ENCODE results near the gene ZBTB5.

Gene ZBTB5

GRCh38 chr9:37425298-37425752 is 39.9 kb downstream of the ZBTB5 start:
- H3K4me1 Mint-ChIP-seq: peaks cover 18% of the 10 kb centered on the region
- no peak overlapping the region for H3K27ac Mint-ChIP-seq
- H3K36me3 Mint-ChIP-seq (ENCODE audit: low read depth): peaks cover 30% of the 10 kb centered on the region
- H3K27me3 Mint-ChIP-seq (ENCODE audit: low read depth): no peaks in the 10 kb centered on the region
- H3K9me3 Mint-ChIP-seq: no peaks in the 10 kb centered on the region
- H3K4me3 Mint-ChIP-seq: peak overlapping the region in 2 of 3 experiments; percentile 17 to 40
- TF ChIP-seq CTCF (IDR thresholded peaks at IDR 0.05; ENCODE audit: unreplicated experiment in 3 of 3): no peak

GRCh38 chr9:37424686-37425297 is 40.5 kb downstream of the ZBTB5 start:
- H3K27ac Mint-ChIP-seq: no peak overlapping the region
- no peak for TF ChIP-seq CTCF (IDR thresholded peaks at IDR 0.05; ENCODE audit: unreplicated experiment in 3 of 3)
- no peaks in the 10 kb centered on the region for H3K9me3 Mint-ChIP-seq
- peaks cover 28% of the 10 kb centered on the region for H3K36me3 Mint-ChIP-seq (ENCODE audit: low read depth)
- H3K4me3 Mint-ChIP-seq: peak overlapping the region in 2 of 3 experiments; percentile 17 to 40
- peaks cover 18% of the 10 kb centered on the region for H3K4me1 Mint-ChIP-seq
- H3K27me3 Mint-ChIP-seq (ENCODE audit: low read depth): no peaks in the 10 kb centered on the region

GRCh38 chr9:37424204-37424685 is 41.0 kb downstream of the ZBTB5 start:
- H3K27ac Mint-ChIP-seq: peak overlapping the region in 1 of 3 experiments; percentile 90
- peak overlapping the region; percentile 98 to 99 (median 99) for H3K4me3 Mint-ChIP-seq
- H3K27me3 Mint-ChIP-seq (ENCODE audit: low read depth): no peaks in the 10 kb centered on the region
- no peak for TF ChIP-seq CTCF (IDR thresholded peaks at IDR 0.05; ENCODE audit: unreplicated experiment in 3 of 3)
- H3K9me3 Mint-ChIP-seq: no peaks in the 10 kb centered on the region
- peaks cover 24% of the 10 kb centered on the region for H3K36me3 Mint-ChIP-seq (ENCODE audit: low read depth)
- peaks cover 18% of the 10 kb centered on the region for H3K4me1 Mint-ChIP-seq

DNA sequence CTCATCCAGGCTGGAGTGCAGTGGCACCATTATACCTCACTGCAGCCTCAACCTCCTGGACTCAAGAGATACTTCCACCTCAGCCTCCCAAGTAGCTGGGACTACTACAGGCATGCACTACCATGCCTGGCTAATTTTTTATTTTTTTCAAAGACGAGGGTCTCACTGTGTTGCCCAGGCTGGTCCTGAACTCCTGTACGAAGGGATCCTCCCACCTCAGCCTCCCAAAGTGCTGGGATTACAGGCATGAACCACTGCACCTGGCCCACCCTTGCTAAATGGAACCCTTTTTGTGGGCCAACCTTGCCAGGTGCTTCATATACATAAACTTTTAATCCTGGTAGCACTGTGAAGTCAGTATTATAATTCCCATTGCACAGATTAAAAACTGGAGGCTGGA is 41.7 kb downstream of the ZBTB5 start:
- Mint-ChIP-seq H3K4me1 (peaks cover 18% of the 10 kb centered on the region), H3K36me3 (ENCODE audit: low read depth) (peaks cover 23% of the 10 kb centered on the region), H3K4me3 (peak overlapping the region; percentile 98 to 99 (median 99)), H3K9me3 (no peaks in the 10 kb centered on the region), H3K27ac (peak overlapping the region; percentile 89 to 99 (median 90)), H3K27me3 (ENCODE audit: low read depth) (no peaks in the 10 kb centered on the region)
- TF ChIP-seq CTCF (IDR thresholded peaks at IDR 0.05; ENCODE audit: unreplicated experiment in 3 of 3): no peak

DNA sequence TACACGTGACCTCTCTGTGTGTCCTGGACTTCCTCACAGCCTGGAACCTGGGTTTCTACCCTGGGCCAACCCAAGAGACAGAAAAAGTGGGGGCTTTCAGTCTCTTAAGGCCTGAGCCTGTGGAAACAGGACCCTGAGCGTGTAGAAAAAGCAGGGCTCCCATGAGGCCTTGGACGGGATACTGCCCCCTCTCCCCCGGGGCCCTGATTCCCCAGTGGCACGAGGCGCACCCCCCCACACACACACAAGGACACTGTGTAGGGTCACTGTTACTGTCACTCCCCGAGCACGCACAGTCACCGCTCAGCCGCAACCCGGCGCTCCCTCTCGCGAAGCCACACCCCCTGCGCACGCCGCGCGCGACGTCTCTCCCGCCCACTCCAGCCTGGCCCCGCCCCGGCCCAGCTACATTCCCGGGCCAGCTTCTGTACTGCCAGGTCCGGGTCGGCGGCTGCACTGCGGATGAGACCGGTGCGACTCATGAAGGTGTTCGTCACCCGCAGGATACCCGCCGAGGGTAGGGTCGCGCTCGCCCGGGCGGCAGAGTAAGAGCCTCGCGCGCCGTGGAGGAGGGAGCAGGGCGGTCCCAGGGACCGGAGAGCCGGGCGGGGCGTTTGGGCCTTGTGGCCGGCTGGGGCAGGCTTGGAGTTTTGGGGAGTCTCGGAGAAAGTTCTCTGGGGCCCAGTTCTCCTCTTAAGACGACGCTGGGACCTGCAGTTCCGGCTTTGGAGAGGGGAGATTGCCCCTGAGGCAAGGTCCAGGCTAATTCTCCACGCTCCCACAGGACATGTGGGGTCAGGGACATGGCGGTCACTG is 42.8 kb downstream of the ZBTB5 start, which contains the start of gene GRHPR:
Gene GRHPR (plus strand): TSS at position 408 of the 816 bp plus-strand sequence. CDS start 55 bp downstream, at position 463.
- Mint-ChIP-seq H3K27ac (peak within 1 kb of the TSS; percentile 89 to 99 (median 90)), H3K4me3 (peak within 1 kb of the TSS; percentile 98 to 99 (median 99)), H3K9me3 (no peaks in the 10 kb centered on the region), H3K4me1 (peaks cover 18% of the 10 kb centered on the region), H3K36me3 (ENCODE audit: low read depth) (peaks cover 15% of the 10 kb centered on the region), H3K27me3 (ENCODE audit: low read depth) (no peaks in the 10 kb centered on the region)
- no peak for TF ChIP-seq CTCF (IDR thresholded peaks at IDR 0.05; ENCODE audit: unreplicated experiment in 3 of 3)
